Keratinocyte (primary cell): ENCODE measurements around the gene PLPP3. TPM values are rescaled to one million over a fixed set of nuclear protein-coding genes. Genes with fewer than 3 reads are reported as not detected.

Source experiments
- DNase-seq: peaks from one replicate; pipeline ENCODE4 v3.0.0-alpha.2; 2011; ENCODE audit warnings: low read depth, missing footprints, low spot score
- FAIRE-seq: peaks from 2 replicates; lab custom pipeline; 2011; peaks lifted over from hg19 to GRCh38; lab: Jason Lieb, UNC
- H2AFZ ChIP-seq: 2 replicates; pipeline ENCODE4 v1.6.0; 2012; ENCODE audit warnings: low read length, control low read depth, inconsistent platforms; ENCODE audit not compliant: control insufficient read depth
- H3K27ac ChIP-seq: 2 replicates; pipeline ENCODE4 v1.5.1; 2011; ENCODE audit warnings: low read length; ENCODE audit not compliant: control insufficient read depth, insufficient read depth
- H3K27me3 ChIP-seq: 3 replicates; pipeline ENCODE4 v1.6.0; 2011; ENCODE audit warnings: low read length; ENCODE audit not compliant: control insufficient read depth, insufficient read depth; ENCODE audit errors: extremely low read depth
- H3K36me3 ChIP-seq, 2 experiments: 2 replicates in 1 of 2; 3 replicates in 1 of 2; pipeline ENCODE4 v1.5.1; 2011; ENCODE audit warnings: low read length in 2 of 2, mild to moderate bottlenecking in 1 of 2; ENCODE audit not compliant: control insufficient read depth in 2 of 2, insufficient read depth in 2 of 2; ENCODE audit errors: extremely low read depth in 1 of 2
- H3K4me1 ChIP-seq: 3 replicates; pipeline ENCODE4 v1.5.1; 2011; ENCODE audit warnings: low read length; ENCODE audit not compliant: control insufficient read depth, insufficient read depth; ENCODE audit errors: extremely low read depth
- H3K4me2 ChIP-seq: 3 replicates; pipeline ENCODE4 v1.6.0; 2011; ENCODE audit warnings: low read depth, low read length; ENCODE audit not compliant: control insufficient read depth, insufficient read depth; ENCODE audit errors: extremely low read depth
- H3K4me3 ChIP-seq, 3 experiments: fragments of 200-600 bp in 1 of 3; sonication (generic) in 1 of 3; 2 replicates in 2 of 3; 3 replicates in 1 of 3; pipeline ENCODE4 v1.5.1; 2011 to 2016; ENCODE audit warnings: low read length in 3 of 3, mild to moderate bottlenecking in 3 of 3, control low read depth in 2 of 3, inconsistent platforms in 1 of 3, low read depth in 1 of 3, mixed read lengths in 1 of 3, mixed run types in 1 of 3, moderate library complexity in 1 of 3; ENCODE audit not compliant: control insufficient read depth in 2 of 3, insufficient read depth in 2 of 3; ENCODE audit errors: extremely low read depth in 1 of 3
- H3K79me2 ChIP-seq: 2 replicates; pipeline ENCODE4 v1.6.0; 2012; ENCODE audit warnings: low read length; ENCODE audit not compliant: control insufficient read depth, insufficient read depth
- H3K9ac ChIP-seq: 3 replicates; pipeline ENCODE4 v1.6.0; 2011; ENCODE audit warnings: low read length; ENCODE audit not compliant: control insufficient read depth, insufficient read depth; ENCODE audit errors: extremely low read depth
- H3K9me1 ChIP-seq: 3 replicates; pipeline ENCODE4 v1.6.0; 2011; ENCODE audit warnings: low read length; ENCODE audit not compliant: control insufficient read depth, insufficient read depth; ENCODE audit errors: extremely low read depth
- H3K9me3 ChIP-seq: 2 replicates; pipeline ENCODE4 v1.5.1; 2012; ENCODE audit warnings: low read depth, low read length; ENCODE audit not compliant: control insufficient read depth
- H4K20me1 ChIP-seq: 3 replicates; pipeline ENCODE4 v1.6.0; 2011; ENCODE audit warnings: low read length; ENCODE audit not compliant: control insufficient read depth, insufficient read depth; ENCODE audit errors: extremely low read depth
- CTCF ChIP-seq, 3 experiments: IDR thresholded peaks in 1 of 3; conservative IDR thresholded peaks in 1 of 3; optimal IDR thresholded peaks in 1 of 3; 2 replicates in 2 of 3; 3 replicates in 1 of 3; pipeline versions ENCODE3 to v1.5.1; 2011; ENCODE audit warnings: low read length in 3 of 3, mild to moderate bottlenecking in 3 of 3, moderate library complexity in 2 of 3, control low read depth in 1 of 3, inconsistent platforms in 1 of 3; ENCODE audit not compliant: insufficient read depth in 2 of 3; ENCODE audit errors: extremely low read depth in 1 of 3
- EZH2 ChIP-seq: IDR thresholded peaks from one replicate; pipeline ENCODE4 v1.6.1; 2012; ENCODE audit warnings: inconsistent platforms, mild to moderate bottlenecking, low read length, moderate library complexity
- dilution Hi-C: fragments of 300-500 bp; cut with MboI; formaldehyde crosslinking; loops from one replicate; pipeline ENCODE4 v1.7.0; 2020; ENCODE audit warnings: low sequenced_read_pairs; ENCODE audit not compliant: extremely low pct_ligation_motif_present
- polyA plus RNA-seq, 5 experiments: library from polyadenylated mRNA; depleted of rRNA in 3 of 5; stranded (reverse) in 3 of 5; stranded (forward) in 1 of 5; unstranded in 1 of 5; fragments of >200 nt; gene quantifications; 1 replicate in 1 of 5; 2 replicates in 3 of 5; 3 replicates in 1 of 5; pipeline versions ENCODE4 v1.2.1 to v1.2.3, GENCODE V29; 2011 to 2012; ENCODE audit warnings: missing spikeins in 2 of 5, low read depth in 1 of 5, low replicate concordance in 1 of 5

Gene PLPP3
- polyA plus RNA-seq, 1 donor (not counting 4 experiments of a cell fraction or from before 2014, with no cell fraction given): 4.0 TPM

GRCh38 chr1:56533197-56533596 is 46.2 kb downstream of the PLPP3 start:
- Histone ChIP-seq H3K4me1 (peaks cover 11% of the 10 kb centered on the region), H4K20me1 (no peaks in the 10 kb centered on the region), H2AFZ (no peak overlapping the region), H3K27me3 (no peaks in the 10 kb centered on the region), H3K4me2 (no peak overlapping the region), H3K9ac (no peak overlapping the region), H3K79me2 (no peaks in the 10 kb centered on the region), H3K27ac (no peak overlapping the region), H3K4me3 (no peak overlapping the region), H3K36me3 (no peaks in the 10 kb centered on the region), H3K9me3 (no peaks in the 10 kb centered on the region), H3K9me1 (no peaks in the 10 kb centered on the region)
- dilution Hi-C loops: no loop called here
- no peak for FAIRE-seq
- TF ChIP-seq CTCF (optimal IDR thresholded peaks at IDR 0.05 in 1 of 3, IDR thresholded peaks at IDR 0.05 in 1 of 3, conservative IDR thresholded peaks at IDR 0.05 in 1 of 3; ENCODE audit: extremely low read depth in 1 of 3, insufficient read depth in 2 of 3, low read length in 3 of 3) (no peak), EZH2 (no peak)
- no peak for DNase-seq

GRCh38 chr1:56532350-56532683 is 47.0 kb downstream of the PLPP3 start:
- Histone ChIP-seq H3K4me1 (peaks cover 11% of the 10 kb centered on the region), H3K79me2 (no peaks in the 10 kb centered on the region), H3K36me3 (no peaks in the 10 kb centered on the region), H3K4me2 (no peak overlapping the region), H3K4me3 (no peak overlapping the region), H3K27ac (no peak overlapping the region), H3K9me1 (no peaks in the 10 kb centered on the region), H3K9me3 (no peaks in the 10 kb centered on the region), H3K9ac (no peak overlapping the region), H2AFZ (no peak overlapping the region), H3K27me3 (no peaks in the 10 kb centered on the region), H4K20me1 (no peaks in the 10 kb centered on the region)
- DNase-seq (no peak), FAIRE-seq (no peak)
- dilution Hi-C loops: no loop called here
- TF ChIP-seq EZH2 (no peak), CTCF (optimal IDR thresholded peaks at IDR 0.05 in 1 of 3, IDR thresholded peaks at IDR 0.05 in 1 of 3, conservative IDR thresholded peaks at IDR 0.05 in 1 of 3; ENCODE audit: extremely low read depth in 1 of 3, insufficient read depth in 2 of 3, low read length in 3 of 3) (no peak)
